Activated T-cell treated with anti-CD3 and anti-CD28 coated beads for 24 hours (primary cell): ENCODE results near the gene ZNF618.

Experiments
- DNase-seq: peaks from one replicate; pipeline ENCODE4 v3.0.0-alpha.2; 2020; ENCODE audit warnings: low read depth

The ZNF618 gene, protein sequence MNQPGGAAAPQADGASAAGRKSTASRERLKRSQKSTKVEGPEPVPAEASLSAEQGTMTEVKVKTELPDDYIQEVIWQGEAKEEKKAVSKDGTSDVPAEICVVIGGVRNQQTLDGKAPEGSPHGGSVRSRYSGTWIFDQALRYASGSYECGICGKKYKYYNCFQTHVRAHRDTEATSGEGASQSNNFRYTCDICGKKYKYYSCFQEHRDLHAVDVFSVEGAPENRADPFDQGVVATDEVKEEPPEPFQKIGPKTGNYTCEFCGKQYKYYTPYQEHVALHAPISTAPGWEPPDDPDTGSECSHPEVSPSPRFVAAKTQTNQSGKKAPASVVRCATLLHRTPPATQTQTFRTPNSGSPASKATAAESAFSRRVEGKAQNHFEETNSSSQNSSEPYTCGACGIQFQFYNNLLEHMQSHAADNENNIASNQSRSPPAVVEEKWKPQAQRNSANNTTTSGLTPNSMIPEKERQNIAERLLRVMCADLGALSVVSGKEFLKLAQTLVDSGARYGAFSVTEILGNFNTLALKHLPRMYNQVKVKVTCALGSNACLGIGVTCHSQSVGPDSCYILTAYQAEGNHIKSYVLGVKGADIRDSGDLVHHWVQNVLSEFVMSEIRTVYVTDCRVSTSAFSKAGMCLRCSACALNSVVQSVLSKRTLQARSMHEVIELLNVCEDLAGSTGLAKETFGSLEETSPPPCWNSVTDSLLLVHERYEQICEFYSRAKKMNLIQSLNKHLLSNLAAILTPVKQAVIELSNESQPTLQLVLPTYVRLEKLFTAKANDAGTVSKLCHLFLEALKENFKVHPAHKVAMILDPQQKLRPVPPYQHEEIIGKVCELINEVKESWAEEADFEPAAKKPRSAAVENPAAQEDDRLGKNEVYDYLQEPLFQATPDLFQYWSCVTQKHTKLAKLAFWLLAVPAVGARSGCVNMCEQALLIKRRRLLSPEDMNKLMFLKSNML

GRCh38 chr9:113876151-113876992, at the start of gene ZNF618:
Gene ZNF618, plus strand, starts transcription at chr9:113876309. Its CDS starts 72 bp downstream, at chr9:113876381.
- no peak for DNase-seq

DNA sequence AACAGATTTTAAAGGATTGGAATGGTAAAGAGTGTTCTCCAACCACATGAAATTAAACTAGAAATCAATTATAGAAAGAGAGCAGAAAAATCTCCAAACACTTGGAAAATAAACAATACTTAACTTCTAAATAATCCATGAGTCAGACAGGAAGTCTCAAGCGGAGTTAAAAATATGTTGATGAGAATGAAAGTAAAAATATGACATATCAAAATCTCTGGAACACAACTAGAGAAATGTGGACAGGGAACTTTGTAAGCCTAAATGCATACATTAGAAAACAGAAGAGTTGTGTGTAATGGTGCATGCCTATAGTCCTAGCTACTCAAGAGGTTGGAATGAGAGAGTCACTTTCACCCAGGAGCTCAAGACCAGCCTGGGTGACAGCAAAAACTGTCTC, 47.9 kb upstream of the ZNF618 start:
- no peak for DNase-seq

- no peak for DNase-seq
These were observed 38.8 kb upstream of the ZNF618 start for GRCh38 chr9:113837334-113837733.

GRCh38 chr9:113842086-113842485, 34.0 kb upstream of the ZNF618 start:
- DNase-seq = no peak

- no peak for DNase-seq
These were observed 31.6 kb upstream of the ZNF618 start for GRCh38 chr9:113844466-113844865.

DNA sequence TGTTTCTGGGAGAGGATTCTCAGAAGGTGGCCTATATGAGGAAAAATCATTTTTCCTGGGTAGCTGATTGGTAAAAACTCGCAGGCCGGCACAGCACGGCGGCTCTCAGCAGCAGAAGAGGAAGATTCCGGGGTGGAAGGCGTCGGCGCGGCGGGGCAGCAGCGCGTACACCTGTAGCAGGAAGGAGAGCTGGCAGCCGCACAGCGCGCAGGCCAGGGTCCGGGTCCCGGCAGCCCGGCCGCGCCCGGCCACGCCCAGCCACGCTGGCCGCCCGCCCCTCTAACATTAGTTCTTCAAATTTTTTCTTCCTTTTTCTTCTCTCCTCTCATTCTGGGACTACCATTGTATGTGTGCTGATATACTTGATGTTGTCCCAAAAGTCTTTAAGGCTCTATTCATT, 24.8 kb upstream of the ZNF618 start:
- no peak for DNase-seq

DNA sequence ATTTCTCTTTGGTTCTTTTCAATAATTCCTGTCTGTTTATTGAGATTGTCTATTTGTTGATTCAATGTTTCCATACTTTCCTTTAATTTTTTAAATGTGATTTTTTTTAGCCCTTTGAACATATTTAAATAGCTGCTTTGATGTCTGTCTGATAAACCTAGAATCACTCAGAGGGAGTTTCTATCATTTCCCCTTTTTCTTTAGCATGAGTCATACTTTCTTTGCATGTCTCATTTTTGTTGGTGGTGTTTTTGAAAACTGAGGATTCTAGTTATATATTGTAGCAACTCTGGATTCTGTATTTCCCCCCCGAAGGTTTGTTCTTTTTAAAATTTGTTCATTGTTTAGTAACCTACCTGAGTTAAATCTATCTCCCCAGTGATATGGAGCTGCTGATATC, 24.2 kb upstream of the ZNF618 start:
- DNase-seq = no peak

DNA sequence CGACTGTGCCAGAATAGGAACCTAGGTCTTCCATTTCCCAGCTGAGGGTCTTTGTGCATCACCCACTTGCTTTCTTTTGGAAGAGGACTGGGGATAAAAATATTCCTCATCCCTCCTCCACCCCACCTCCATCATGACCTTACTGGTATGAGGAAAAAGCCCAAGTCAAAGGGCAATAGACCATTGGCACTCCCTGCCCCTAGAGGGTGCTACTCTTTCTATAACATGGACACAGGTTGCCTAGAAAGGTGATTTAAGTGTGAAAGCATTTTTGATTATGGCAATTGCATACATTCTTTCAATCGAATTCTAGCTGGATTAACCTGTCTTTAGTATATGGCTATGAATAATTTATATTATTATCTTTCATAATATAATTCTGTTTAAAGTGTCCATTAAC, 22.8 kb upstream of the ZNF618 start:
- DNase-seq = no peak

DNA sequence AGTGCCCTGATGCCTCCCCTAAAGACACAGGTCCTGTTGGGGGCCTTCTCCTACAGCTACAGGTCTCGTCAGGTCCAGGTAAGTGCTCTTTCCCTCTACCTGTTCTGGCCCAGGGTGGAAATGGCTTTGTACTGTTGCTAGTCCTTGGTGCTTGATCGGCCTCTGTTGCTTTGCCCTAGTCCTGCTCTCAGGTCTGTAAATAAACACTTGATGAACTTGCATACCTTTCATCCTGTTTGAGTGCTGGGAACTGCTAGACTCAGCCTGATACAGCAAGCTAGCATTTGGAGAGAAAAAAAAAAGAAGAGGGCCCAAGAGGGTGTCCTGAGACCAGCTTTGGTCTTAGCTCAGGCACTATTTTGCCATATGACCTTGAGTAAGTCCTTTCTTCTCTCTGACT, 21.8 kb upstream of the ZNF618 start:
- no peak for DNase-seq

- DNase-seq = no peak
These were observed 18.2 kb upstream of the ZNF618 start for GRCh38 chr9:113857875-113858274.

- DNase-seq = no peak
These were observed 17.8 kb upstream of the ZNF618 start for GRCh38 chr9:113858282-113858681.

DNA sequence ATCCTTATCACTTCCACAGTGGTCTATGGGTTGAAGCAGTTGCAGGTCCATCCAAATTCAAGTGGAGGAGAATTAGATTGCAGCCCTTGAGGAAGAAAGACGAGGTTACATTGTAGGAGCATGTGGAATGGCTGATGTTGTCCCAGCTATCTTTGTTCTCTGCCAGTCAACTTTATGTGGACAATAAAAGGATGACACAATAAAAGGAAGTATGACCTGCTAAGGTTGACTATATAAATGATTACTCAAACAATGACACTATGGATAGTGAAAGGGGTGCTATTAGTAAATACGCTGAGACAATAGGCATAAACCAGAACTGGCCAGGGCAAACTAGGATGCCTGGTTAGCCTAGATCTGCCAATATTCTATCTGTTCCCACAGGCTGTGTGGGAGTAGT, 12.8 kb upstream of the ZNF618 start:
- DNase-seq = no peak

DNA sequence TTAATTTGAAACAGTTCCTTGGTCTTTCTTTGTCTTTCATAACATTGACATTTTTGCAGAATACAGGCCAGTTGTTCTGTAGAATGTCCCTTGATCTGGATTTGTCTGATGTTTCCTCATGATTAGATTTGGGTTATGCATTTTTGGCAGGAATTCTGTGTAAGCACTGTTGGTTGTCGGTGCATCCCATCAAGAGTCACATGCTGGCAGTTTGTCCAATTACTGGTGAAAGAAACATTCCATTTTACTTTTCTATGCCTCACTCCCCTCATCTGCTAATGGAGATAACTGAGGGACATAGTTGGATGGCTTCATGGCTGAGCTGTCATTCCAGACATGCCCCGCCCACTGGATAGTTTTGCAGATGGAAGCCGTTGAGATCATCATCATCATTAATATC, 7.6 kb upstream of the ZNF618 start:
- no peak for DNase-seq

GRCh38 chr9:113872485-113873143, 3.5 kb upstream of the ZNF618 start:
- no peak for DNase-seq

GRCh38 chr9:113873446-113873845, 2.7 kb upstream of the ZNF618 start:
- DNase-seq = no peak

DNA sequence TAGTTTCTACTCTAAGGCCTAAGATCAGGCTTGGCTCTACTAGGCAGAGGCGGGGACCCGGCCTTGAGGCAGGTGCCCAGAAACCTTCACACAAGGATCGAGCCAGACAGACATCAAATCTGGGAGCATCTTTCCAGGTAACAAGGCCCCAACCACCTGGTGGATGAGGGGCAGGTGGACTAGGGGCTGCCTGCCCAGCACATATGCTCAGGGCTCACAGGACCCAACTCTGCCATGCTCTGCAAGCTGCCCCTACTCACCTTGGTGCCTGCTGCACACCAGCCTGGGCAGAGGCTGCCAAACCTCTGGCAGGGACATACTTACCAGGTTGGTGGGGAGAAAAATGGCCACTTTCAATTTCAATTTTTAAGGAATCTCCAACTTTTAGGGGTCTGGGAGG, 2.2 kb upstream of the ZNF618 start:
- no peak for DNase-seq

- no peak for DNase-seq
These were observed 504 bp upstream of the ZNF618 start for GRCh38 chr9:113875459-113876150.

GRCh38 chr9:113876993-113877368, 872 bp downstream of the ZNF618 start:
- DNase-seq = no peak

DNA sequence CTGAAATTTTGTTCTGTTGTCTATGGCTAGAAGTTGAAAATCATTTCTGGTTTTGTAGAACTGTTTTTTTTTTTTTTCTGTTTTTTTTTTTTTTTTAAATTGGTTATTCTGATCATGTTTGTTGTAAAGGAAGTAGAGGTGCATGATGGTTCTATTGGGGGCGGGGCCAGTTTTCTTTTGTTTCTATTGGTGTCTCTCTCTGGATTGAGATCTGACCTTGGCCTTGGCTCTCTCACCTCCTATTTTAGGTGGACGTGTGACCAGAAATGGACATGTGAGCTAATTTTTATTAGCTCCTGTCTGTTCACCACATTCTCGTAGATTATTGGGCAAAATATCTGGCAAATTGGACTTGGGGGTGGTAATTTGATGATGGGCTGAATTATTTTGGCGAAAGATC, 3.2 kb downstream of the ZNF618 start:
- no peak for DNase-seq

DNA sequence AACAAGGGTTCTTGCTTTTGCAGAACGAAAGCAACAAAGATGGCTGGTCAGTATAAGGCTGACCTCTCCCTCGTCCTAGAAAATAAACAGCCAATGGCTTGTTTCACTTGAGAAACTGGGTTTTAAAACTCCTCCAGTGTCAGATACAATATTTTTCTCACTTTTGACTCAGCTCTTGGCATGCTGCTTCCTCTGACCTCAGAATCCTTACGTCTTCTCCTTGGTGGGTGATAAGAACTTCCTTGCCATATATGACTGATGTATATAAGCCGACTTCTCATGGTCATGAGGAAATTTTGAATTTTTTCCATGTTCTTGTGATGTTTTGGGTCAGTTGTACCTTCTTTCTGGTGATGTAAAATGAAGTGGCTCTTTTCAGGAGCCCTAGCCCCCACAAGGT, 3.8 kb downstream of the ZNF618 start:
- DNase-seq = no peak

DNA sequence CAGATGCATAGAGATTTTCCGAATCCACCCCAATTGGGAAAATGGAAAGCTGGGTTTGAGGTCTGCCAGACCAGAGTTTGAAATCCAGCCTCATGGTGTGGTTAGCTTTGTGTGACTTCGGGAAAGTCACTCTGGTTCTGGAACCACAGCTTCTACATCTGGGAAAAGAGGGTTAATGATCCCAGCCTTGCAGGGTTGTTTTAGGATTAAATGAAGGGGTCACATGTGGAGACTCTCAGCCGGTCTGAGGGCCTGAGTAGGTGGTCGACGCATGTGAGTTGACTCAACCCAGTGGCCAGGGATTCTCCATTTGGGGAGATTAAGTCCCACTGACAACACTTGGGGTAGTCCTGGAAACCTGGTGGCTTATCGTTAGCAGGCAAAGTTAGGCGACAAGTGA, 6.1 kb downstream of the ZNF618 start:
- no peak for DNase-seq
